PC-9 (cell line): ENCODE data around the gene POLD4.

Source experiments
- EZH2 ChIP-seq: fragments of 200-600 bp; sonication (generic); IDR thresholded peaks from 2 replicates; pipeline ENCODE4 v1.8.0; 2017; ENCODE audit warnings: antibody characterized with exemption, low read depth
- TF ChIP-seq, protein P1 (sequence below): fragments of 200-600 bp; sonication (generic); conservative IDR thresholded peaks from 2 replicates; pipeline ENCODE4 v1.6.1; 2017; ENCODE audit warnings: mixed run types, antibody characterized with exemption, mild to moderate bottlenecking, moderate library complexity

DNA sequence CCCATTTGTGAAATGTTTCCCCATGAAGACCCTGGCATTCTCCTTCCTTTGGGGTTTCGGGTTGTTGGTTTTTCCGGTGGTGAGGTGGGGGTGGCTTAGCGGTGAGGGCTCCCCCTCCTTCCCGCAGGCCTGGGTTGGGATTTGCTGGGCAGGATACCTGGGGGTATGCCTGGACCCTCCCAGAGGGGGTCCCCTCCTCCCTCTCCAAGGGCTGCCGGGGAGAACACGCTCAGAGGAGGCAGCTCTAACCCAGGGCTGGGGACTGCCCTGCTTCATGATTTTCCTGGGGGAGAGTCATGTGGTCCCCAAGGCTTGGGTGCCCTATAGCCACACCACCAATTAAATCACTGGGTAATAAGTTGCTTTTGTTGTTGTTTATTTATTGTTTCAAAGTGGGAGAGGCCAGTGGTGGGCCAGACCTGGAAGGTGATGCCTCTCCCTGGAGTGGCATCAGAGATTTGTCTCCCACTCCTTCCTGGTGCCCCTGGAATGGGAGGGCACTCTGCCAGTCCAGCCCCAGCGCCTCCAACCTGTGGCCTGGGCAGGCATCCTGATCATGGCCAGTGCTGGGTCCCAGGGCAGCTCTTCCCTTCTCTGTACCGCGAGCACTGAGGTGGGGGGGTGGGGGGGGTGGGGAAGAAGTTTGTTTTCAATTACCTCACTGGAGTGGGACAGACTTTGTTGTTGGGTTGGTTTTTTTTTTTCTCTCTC is 21.4 kb upstream of the POLD4 start:
- TF ChIP-seq, protein P1, sequence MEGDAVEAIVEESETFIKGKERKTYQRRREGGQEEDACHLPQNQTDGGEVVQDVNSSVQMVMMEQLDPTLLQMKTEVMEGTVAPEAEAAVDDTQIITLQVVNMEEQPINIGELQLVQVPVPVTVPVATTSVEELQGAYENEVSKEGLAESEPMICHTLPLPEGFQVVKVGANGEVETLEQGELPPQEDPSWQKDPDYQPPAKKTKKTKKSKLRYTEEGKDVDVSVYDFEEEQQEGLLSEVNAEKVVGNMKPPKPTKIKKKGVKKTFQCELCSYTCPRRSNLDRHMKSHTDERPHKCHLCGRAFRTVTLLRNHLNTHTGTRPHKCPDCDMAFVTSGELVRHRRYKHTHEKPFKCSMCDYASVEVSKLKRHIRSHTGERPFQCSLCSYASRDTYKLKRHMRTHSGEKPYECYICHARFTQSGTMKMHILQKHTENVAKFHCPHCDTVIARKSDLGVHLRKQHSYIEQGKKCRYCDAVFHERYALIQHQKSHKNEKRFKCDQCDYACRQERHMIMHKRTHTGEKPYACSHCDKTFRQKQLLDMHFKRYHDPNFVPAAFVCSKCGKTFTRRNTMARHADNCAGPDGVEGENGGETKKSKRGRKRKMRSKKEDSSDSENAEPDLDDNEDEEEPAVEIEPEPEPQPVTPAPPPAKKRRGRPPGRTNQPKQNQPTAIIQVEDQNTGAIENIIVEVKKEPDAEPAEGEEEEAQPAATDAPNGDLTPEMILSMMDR = no peak
- TF ChIP-seq EZH2 = no peak
